ENCODE results near the gene AFF3. TPM values are rescaled to one million over a fixed set of nuclear protein-coding genes. Genes with fewer than 3 reads are reported as not detected.

AFF3 gene
- total RNA-seq, 2 donors from 2014 or later: 9.9 to 20.1 TPM

DNA sequence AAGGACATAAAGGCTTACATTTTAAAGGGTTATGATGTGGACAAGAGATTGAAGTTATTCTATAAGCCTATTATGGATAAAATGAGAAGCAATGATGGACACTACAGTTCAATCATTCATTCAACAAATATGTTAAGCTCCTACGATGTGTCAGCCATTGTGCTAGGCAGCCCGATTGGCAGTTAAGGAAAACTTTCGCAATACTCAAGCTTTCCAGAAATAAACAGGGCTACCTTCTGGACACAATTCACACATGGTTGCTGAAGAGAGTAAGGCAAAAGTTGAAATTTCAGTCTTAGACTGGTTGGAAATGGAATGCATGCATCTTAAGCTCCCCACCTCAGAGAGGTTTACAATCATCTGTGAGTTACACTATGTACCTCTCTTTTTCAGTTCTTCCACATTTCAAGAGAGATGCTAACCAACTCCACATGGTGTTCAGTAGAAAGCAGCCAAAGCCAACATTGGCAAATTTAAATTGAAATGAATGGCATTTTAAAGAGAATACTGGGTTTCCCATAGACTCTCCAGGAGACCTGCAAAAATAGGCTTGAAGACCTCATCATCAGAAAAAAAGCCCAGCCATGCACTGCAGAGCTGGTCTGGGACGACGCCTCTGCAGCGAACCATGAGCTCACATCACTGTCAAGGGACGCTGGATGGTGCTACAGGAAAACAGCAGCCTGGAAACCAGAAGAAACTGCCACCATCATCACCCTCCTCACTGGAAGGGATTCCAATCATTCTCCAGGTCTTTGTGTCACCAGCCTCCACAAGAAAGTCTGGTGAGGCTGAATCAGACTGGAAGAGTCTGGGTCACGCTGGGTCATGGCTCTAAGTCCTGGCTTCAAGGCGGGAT, 276.3 kb downstream of the AFF3 start:
- Histone ChIP-seq H3K4me1 (ENCODE audit: control insufficient read depth in 1 of 2, low read depth in 2 of 2) (peaks cover 3 to 15% of the 10 kb centered on the region in 2 donors), H3K27me3 (replicated peaks; ENCODE audit: insufficient read depth) (no peaks in the 10 kb centered on the region), H3K27ac (no peak overlapping the region), H3K9me3 (no peaks in the 10 kb centered on the region), H3K36me3 (no peaks in the 10 kb centered on the region), H3K4me3 (no peak overlapping the region)
- TF ChIP-seq, protein P1, sequence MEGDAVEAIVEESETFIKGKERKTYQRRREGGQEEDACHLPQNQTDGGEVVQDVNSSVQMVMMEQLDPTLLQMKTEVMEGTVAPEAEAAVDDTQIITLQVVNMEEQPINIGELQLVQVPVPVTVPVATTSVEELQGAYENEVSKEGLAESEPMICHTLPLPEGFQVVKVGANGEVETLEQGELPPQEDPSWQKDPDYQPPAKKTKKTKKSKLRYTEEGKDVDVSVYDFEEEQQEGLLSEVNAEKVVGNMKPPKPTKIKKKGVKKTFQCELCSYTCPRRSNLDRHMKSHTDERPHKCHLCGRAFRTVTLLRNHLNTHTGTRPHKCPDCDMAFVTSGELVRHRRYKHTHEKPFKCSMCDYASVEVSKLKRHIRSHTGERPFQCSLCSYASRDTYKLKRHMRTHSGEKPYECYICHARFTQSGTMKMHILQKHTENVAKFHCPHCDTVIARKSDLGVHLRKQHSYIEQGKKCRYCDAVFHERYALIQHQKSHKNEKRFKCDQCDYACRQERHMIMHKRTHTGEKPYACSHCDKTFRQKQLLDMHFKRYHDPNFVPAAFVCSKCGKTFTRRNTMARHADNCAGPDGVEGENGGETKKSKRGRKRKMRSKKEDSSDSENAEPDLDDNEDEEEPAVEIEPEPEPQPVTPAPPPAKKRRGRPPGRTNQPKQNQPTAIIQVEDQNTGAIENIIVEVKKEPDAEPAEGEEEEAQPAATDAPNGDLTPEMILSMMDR (IDR thresholded peaks at IDR 0.05): no peak
- no peak for DNase-seq (ENCODE audit: low spot score)
- no peak for ATAC-seq (ENCODE audit: insufficient number of reproducible peaks, low FRiP score, low read depth)

DNA sequence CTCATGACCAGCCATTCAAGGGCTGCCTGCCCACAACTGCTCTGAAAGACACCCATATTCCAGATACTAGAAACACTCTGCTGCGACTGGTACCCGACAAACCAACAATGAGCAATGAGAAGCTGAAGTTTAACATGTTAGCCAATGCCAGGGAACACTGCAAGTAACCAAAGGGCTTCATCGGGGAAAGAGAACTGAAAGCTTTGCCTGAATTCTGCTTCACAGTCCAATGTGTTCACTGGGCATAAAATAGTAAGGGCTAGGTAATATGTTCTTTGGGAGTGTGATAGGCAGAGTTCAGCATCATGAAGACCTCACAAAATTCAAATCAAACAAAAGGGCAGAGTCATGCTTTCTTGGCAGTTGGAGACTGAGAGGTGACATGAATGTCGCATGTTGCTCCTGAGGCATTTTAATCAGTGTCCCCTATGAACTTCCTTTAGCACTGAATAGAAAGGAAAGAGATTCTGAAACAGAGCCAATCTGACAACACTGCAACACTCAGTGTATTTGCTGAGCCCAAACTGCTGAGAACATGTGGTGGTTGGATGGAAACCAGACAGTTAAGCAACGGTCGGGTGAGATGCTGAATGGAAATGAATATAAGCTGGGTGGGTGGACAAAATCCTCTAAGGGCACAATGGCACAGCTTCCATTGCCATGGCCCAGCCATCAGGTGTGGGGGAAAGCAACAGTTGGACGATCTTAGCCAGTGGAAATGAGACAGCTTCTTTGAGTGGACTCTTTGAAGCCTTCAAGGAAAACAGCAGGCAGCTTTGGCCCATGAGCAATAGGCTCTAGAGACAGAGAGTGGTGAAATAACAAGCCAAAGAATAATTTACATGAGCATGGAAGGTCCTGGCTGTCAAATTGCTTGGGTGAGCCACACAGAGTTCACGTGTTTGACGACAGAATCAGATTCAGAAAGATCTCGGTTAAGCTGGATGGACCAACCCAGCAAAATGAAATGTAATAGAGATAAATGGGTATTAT, 277.5 kb downstream of the AFF3 start:
- peak overlapping the region in 1 of 2 donors; percentile 7 for H3K27ac ChIP-seq
- no peaks in the 10 kb centered on the region for H3K36me3 ChIP-seq

DNA sequence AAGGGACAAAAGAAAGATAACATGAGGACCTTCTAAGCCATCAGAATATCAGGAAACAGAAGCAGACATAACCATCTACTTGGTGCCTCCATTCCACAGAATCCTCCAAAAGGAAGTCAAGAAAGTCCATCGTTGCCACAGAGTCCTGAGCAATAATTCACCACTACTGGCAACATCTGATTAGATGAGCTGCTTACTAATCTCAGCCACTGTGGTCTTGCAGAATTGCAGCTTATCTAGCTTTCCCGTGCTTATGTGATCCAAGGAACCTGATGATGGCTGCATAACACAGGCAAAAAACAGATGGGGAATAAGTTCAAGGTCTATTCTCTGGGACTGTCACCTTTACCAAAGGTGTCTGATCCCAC, 278.5 kb downstream of the AFF3 start:
- TF ChIP-seq, protein P1 (IDR thresholded peaks at IDR 0.05): no peak
- H3K4me1 ChIP-seq (ENCODE audit: control insufficient read depth in 1 of 2, low read depth in 2 of 2): peaks cover 3 to 20% of the 10 kb centered on the region in 2 donors
- H3K27ac ChIP-seq: no peak overlapping the region
- H3K36me3 ChIP-seq: no peaks in the 10 kb centered on the region
- H3K4me3 ChIP-seq: no peak overlapping the region
- ATAC-seq (ENCODE audit: insufficient number of reproducible peaks, low FRiP score, low read depth) (no peak), DNase-seq (ENCODE audit: low spot score) (no peak)
- no peaks in the 10 kb centered on the region for H3K9me3 ChIP-seq
- no peaks in the 10 kb centered on the region for H3K27me3 ChIP-seq (replicated peaks; ENCODE audit: insufficient read depth)

More for the DNA sequence above, 277.5 kb downstream of the AFF3 start:
- no peaks in the 10 kb centered on the region for H3K9me3 ChIP-seq
- peaks cover 3 to 15% of the 10 kb centered on the region in 2 donors for H3K4me1 ChIP-seq (ENCODE audit: control insufficient read depth in 1 of 2, low read depth in 2 of 2)
- H3K4me3 ChIP-seq: no peak overlapping the region
- TF ChIP-seq, protein P1 (IDR thresholded peaks at IDR 0.05): no peak
- no peak for ATAC-seq (ENCODE audit: insufficient number of reproducible peaks, low FRiP score, low read depth)
- no peaks in the 10 kb centered on the region for H3K27me3 ChIP-seq (replicated peaks; ENCODE audit: insufficient read depth)
- DNase-seq (ENCODE audit: low spot score): no peak

DNA sequence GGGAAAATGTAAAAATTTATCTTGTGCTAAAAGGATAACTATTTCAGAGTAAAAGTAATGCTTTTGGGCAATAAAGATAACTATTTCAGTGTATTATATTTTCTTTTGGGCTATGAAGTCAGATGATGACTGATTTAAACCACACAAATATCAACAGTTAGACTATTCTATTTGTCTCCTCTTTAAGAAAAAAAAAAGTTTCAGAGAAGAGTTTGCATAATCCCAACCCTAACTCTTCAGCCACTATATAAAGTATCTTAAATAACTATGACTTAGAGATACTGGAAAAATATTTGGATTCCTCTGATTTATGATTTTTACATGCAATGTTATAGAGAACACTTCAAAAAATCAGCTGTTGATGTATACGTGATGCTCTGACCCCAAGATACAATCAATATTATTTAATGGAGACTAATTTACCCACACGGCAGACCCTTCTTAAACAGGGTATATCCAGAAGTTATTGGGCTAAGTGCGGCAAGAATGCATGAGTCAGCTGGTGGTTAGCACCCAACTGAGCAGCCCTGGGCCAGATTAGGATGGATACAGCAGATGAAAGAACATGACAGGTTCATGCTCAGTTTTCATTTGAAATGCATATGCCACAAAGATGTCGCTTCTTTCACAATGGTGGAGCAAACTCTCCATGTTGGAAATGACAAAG, 279.0 kb downstream of the AFF3 start:
- no peaks in the 10 kb centered on the region for H3K36me3 ChIP-seq
- no peak overlapping the region for H3K27ac ChIP-seq
- TF ChIP-seq, protein P1 (IDR thresholded peaks at IDR 0.05): no peak
- DNase-seq (ENCODE audit: low spot score) (no peak), ATAC-seq (ENCODE audit: insufficient number of reproducible peaks, low FRiP score, low read depth) (no peak)
- no peaks in the 10 kb centered on the region for H3K27me3 ChIP-seq (replicated peaks; ENCODE audit: insufficient read depth)
- H3K4me3 ChIP-seq: no peak overlapping the region
- H3K9me3 ChIP-seq: no peaks in the 10 kb centered on the region
- H3K4me1 ChIP-seq (ENCODE audit: control insufficient read depth in 1 of 2, low read depth in 2 of 2): peaks cover 3 to 25% of the 10 kb centered on the region in 2 donors
